GM18909 (cell line): Measurements from ENCODE around the gene ASPSCR1.
"Not testable (repeated sequence)": the region's sequence is repeated elsewhere in the genome, so short reads cannot be mapped to it uniquely, and the experiment has no call there.

ENCODE experiments used
- ATAC-seq: cut with Tn5 transposase; IDR thresholded peaks from one replicate; pipeline ENCODE4 v1.9.1; 2021; ENCODE audit warnings: mild to moderate bottlenecking; ENCODE audit not compliant: unreplicated experiment, poor library complexity

The ASPSCR1 gene

GRCh38 chr17:82035956-82036633 is 58.7 kb downstream of the ASPSCR1 start:
- ATAC-seq = no peak

GRCh38 chr17:82036634-82037091 is 59.2 kb downstream of the ASPSCR1 start:
- ATAC-seq = peak; percentile 0

- ATAC-seq = peak; percentile 88
Measured at GRCh38 chr17:82037092-82037888, 59.9 kb downstream of the ASPSCR1 start, which contains the start of gene DCXR. DCXR (minus strand) TSS chr17:82037697; CDS start chr17:82037682, 15 bp downstream.

GRCh38 chr17:82037889-82038195 is 60.4 kb downstream of the ASPSCR1 start:
- no peak for ATAC-seq

GRCh38 chr17:82038796-82039409 is 61.5 kb downstream of the ASPSCR1 start:
- ATAC-seq = not testable (repeated sequence)

- ATAC-seq = no peak
Measured at GRCh38 chr17:82039695-82040299, 62.4 kb downstream of the ASPSCR1 start.

GRCh38 chr17:82041144-82041814 is 63.9 kb downstream of the ASPSCR1 start:
- no peak for ATAC-seq

GRCh38 chr17:82042649-82043048 is 65.2 kb downstream of the ASPSCR1 start:
- ATAC-seq = no peak

- no peak for ATAC-seq
Measured at GRCh38 chr17:82043507-82043906, 66.1 kb downstream of the ASPSCR1 start.

GRCh38 chr17:82045936-82046484 is 68.6 kb downstream of the ASPSCR1 start:
- no peak for ATAC-seq

GRCh38 chr17:82046903-82047302 is 69.5 kb downstream of the ASPSCR1 start:
- no peak for ATAC-seq

GRCh38 chr17:82047379-82047778 is 70.0 kb downstream of the ASPSCR1 start:
- ATAC-seq = no peak

- ATAC-seq = no peak
Measured at GRCh38 chr17:82047914-82048570, 70.6 kb downstream of the ASPSCR1 start.

GRCh38 chr17:82048571-82048971 is 71.1 kb downstream of the ASPSCR1 start:
- ATAC-seq = no peak

GRCh38 chr17:82049106-82049505 is 71.7 kb downstream of the ASPSCR1 start:
- no peak for ATAC-seq

- ATAC-seq = no peak
Measured at GRCh38 chr17:82049521-82049971, 72.1 kb downstream of the ASPSCR1 start.

GRCh38 chr17:82050152-82050760 is 72.8 kb downstream of the ASPSCR1 start:
- ATAC-seq = no peak

GRCh38 chr17:82050761-82051641 is 73.6 kb downstream of the ASPSCR1 start:
- no peak for ATAC-seq
